HG02678 (cell line): ENCODE data around the gene APH1A.
A peak's percentile ranks its signal among the peaks of the same experiment; 100 is the strongest.
"Not testable (repeated sequence)": the region's sequence is repeated elsewhere in the genome, so short reads cannot be mapped to it uniquely, and the experiment has no call there.

Experiments
- ATAC-seq: cut with Tn5 transposase; IDR thresholded peaks from one replicate; pipeline ENCODE4 v1.9.1; 2021; ENCODE audit warnings: mild to moderate bottlenecking, moderate library complexity; ENCODE audit not compliant: unreplicated experiment

Gene APH1A

DNA sequence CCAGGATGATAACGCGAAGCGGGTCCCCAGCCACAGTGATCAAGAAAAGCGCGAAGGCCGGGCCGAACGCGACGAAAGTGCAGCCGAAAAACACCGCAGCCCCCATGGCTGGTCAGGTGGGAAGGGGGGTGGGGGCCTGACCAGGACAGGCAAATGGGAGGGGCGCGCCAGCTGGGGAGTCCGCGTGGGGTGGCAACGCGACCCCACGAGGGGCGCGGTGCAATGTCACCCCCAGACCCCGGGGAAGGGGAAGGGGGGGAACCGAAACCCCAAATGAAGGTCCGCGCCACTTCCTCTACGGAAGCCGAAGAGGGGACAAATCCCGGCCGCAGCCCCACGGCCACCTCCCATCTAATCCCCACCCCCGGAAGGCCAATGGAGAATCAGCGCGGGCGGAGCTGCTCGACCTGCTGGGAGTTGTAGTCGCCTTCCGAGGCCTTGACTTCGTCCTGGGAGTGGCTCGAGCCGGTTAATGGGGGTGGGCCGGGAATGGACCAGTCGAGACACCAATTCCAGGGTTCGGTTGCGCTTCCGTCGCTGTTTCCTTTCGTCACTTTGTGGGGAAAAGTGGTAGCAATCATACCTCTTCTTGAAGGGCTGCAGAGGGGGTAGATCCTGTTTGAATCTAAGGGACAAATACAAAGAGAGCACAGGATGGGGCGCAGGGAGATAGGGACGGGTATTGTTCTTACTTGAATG is at the start of gene APH1A:
Gene APH1A (minus strand): TSS at position 312 of the 699 bp plus-strand sequence. CDS start 206 bp downstream, at position 106.
- peak; percentile 89 for ATAC-seq

GRCh38 chr1:150314691-150315090 is 45.9 kb upstream of the APH1A start:
- not testable (repeated sequence) for ATAC-seq

GRCh38 chr1:150311762-150312161 is 42.9 kb upstream of the APH1A start:
- no peak for ATAC-seq

DNA sequence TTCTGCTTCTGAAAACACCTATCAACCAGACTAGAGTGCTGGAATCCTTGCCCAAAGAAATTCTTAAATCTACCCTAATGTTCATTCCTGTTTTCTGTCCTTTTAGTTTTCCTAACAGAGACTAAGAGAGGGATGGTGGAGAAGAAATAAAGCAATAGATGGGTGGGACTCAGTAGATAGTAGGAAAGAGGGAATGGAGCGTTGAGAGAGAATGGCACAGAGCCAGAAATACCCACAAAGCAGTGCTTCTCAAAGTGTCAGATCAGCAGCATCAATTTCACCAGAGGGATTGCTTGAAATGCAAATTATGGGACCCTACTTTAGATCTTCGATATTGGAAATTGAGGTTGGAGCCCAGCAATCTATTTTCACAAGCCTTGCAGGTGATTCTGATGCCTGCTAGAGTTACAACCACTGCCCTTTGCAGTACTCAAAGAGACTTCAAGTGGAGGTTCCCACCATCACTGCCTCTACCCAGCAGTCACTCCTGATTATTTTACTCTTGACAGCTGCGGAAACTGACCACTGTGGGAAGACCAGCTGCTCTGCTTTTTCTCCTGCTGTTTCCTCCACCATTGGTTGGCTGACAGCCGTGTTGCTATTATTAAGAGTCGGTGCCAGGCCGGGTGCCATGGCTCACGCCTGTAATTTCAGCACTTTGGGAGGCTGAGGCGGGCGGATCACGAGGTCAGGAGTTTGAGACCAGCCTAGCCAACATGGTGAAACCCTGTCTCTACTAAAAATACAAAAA is 41.1 kb upstream of the APH1A start:
- no peak for ATAC-seq

- ATAC-seq: not testable (repeated sequence)
These were observed 39.8 kb upstream of the APH1A start for GRCh38 chr1:150308585-150308984.

DNA sequence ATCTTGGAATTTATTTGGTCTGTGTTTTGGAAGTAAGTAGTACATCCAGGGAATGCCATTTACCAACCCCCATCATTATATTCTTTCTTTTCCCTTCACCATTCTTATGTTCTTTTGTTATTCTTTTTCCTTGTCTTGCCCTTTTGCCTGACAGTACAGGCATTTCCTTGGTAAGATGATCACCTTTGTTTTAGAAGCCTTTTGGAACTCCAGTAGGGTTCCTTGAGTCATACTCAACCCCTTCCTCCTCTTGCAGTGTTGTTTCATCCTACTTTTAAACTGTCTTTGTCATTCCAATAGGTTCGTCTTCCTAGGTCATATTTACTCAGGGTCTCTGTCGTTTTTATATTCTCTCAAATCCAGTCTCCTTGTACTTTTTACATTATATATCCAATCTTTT is 34.1 kb upstream of the APH1A start:
- ATAC-seq: no peak

GRCh38 chr1:150302338-150302737 is 33.5 kb upstream of the APH1A start:
- no peak for ATAC-seq

- ATAC-seq: no peak
These were observed 30.9 kb upstream of the APH1A start for GRCh38 chr1:150299716-150300115.

- ATAC-seq: no peak
These were observed 26.7 kb upstream of the APH1A start for GRCh38 chr1:150295476-150295875.

GRCh38 chr1:150293433-150294253 is 24.8 kb upstream of the APH1A start, which contains the start of gene MRPS21:
TSS of gene MRPS21 (plus strand) at chr1:150293861. CDS start at chr1:150294367, 506 bp downstream.
- ATAC-seq: peak; percentile 98

DNA sequence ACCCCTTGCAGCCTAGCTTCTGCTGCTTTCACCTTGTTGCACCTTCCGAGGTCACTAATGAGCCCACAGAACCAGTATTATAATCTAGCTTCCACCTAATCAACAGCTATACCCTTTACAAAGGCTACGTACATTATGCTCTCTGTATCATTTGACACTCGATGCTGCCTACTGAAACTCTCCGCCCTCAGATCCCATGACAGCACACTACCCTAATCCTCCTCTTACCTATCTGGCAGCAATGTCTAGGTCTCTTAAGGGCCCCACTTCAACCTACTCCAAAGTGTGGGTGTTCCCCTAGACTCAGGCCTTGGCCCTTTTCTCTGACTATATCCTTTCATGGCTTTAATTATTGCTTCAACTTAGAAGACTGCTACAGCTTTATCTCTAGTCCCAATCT is 20.0 kb upstream of the APH1A start:
- no peak for ATAC-seq

- ATAC-seq: no peak
These were observed 19.6 kb upstream of the APH1A start for GRCh38 chr1:150288382-150288781.

DNA sequence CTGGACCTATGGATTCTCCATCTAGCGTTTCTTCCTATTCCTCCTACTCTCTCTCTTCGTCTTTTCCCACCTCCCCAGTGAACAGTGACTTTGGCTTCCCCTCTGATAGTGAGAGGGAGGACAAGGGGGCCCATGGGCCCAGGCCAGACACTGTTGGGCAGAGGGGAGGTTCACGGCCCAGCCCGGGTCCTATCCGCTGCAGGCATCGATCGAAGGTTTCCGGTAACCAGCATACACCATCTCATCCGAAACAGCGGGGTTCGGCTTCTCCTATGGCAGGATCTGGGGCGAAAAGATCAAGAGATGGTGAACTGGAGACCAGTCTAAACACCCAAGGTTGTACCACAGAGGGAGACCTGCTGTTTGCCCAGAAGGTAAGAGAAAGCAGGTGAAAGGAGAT is 14.4 kb upstream of the APH1A start:
- ATAC-seq: no peak

- ATAC-seq: no peak
These were observed 13.7 kb upstream of the APH1A start for GRCh38 chr1:150282558-150282958.

DNA sequence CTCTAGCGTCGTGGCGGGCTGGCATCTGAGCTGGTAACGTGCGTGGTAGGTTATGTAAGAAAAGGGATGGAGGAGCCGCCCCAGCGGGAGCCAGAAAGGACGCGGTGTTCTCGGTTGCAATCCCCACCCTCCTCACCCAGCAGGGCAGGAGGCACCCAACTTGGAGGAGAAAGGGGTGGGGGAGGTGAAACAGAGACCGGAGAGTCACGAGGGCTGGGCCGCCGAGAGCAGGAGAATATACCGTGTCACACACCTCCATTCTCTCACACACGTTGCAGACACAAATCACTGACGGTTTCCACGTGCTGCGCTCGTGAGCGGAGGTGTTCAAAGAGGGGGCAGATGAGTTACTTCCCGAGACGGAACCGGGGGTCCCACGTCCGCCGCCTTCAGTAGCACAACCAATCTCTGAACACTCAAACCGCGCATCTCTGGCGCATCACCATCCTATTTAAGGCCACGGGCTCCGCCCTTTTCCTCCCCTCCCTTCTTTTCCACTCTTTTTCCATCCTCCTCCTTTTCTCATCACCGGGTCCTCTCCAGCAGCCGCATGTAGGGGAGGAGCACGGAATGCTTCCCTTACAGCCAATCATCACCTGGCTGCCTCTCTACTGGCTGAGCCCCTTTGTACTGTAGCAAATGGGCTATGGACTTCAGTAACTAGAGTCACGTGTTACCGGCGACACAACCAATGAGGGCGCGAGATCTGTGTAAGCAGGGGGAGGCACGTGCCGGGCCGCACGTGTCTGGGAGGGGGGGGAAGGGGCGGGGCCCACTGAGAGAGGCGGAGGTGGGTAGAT is 13.1 kb upstream of the APH1A start, which contains the start of gene CIART:
Gene CIART (plus strand): TSS at position 797 of the 800 bp plus-strand sequence. CDS start 714 bp downstream, outside the sequence.
- ATAC-seq: peak; percentile 80

GRCh38 chr1:150281221-150281757 is 12.5 kb upstream of the APH1A start:
- no peak for ATAC-seq

- no peak for ATAC-seq
These were observed 11.4 kb upstream of the APH1A start for GRCh38 chr1:150280138-150280707.

- no peak for ATAC-seq
These were observed 4.5 kb upstream of the APH1A start for GRCh38 chr1:150273311-150273710.

GRCh38 chr1:150271291-150271959 is 2.6 kb upstream of the APH1A start:
- no peak for ATAC-seq
